Right atrium auricular region (tissue), 2 donors: ENCODE results near the gene LNPEP. TPM values are rescaled to one million over a fixed set of nuclear protein-coding genes. Genes with fewer than 3 reads are reported as not detected.
"Not testable (repeated sequence)": the region's sequence is repeated elsewhere in the genome, so short reads cannot be mapped to it uniquely, and the experiment has no call there.

Experiments used
- DNase-seq: peaks from one replicate; pipeline ENCODE4 v3.0.0-alpha.2; 2019; ENCODE audit warnings: low spot score
- H3K27ac ChIP-seq, 2 donors: fragments of 200-600 bp; sonication (generic); 1 replicate in 1 of 2; 2 replicates in 1 of 2; pipeline ENCODE4 v1.5.1; 2016 to 2019
- H3K27me3 ChIP-seq, 2 donors: fragments of 200-600 bp; sonication (generic); one replicate each; pipeline versions ENCODE4 v1.5.1 to v1.6.0; 2017 to 2019
- H3K36me3 ChIP-seq: fragments of 200-600 bp; sonication (generic); one replicate; pipeline ENCODE4 v1.5.1; 2016
- H3K4me1 ChIP-seq, 2 donors: fragments of 200-600 bp; sonication (generic); one replicate each; pipeline versions ENCODE4 v1.5.1 to v1.6.0; 2017 to 2019
- H3K4me3 ChIP-seq, 2 donors: fragments of 200-600 bp; sonication (generic); 1 replicate in 1 of 2; 2 replicates in 1 of 2; pipeline ENCODE4 v1.5.1; 2017 to 2019; ENCODE audit warnings: mild to moderate bottlenecking in 1 of 2, moderate library complexity in 1 of 2
- H3K9me3 ChIP-seq, 2 donors: fragments of 200-600 bp; sonication (generic); one replicate each; pipeline ENCODE4 v1.5.1; 2019
- CTCF ChIP-seq, 2 donors: fragments of 200-600 bp; sonication (generic); IDR thresholded peaks; one replicate each; pipeline ENCODE4 v1.5.1; 2019; ENCODE audit warnings: antibody characterized with exemption in 2 of 2
- total RNA-seq, 2 donors: library from RNA; depleted of rRNA; stranded (reverse); fragments of >200 nt; gene quantifications; one replicate each; pipeline ENCODE4 v1.1.0, GENCODE V29; 2016

LNPEP gene
- total RNA-seq, 2 donors from 2014 or later, result 50.2 to 60.0 TPM

DNA sequence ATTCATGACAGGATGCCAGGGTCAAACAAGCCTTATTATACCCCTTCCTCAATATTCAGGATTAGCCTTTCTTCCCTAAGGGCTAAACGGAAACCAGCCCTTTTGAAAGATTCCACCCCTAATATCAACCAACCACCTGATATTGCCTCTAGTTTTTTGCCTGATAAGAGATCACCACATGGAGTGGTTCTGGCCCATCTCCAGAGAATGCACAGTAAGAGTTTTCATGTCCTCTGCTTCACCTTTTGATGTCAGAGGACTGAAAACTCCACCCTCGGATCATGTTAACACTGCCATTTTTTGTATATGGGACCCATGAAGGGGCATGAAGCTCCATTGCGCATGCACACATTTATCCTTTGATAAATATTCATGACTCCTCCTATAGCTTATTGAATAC lies 5.8 kb upstream of the LNPEP start:
- no peak for DNase-seq
- no peak for TF ChIP-seq CTCF (IDR thresholded peaks at IDR 0.05)
- Histone ChIP-seq H3K27me3 (no peaks in the 10 kb centered on the region), H3K4me3 (no peak overlapping the region), H3K36me3 (no peaks in the 10 kb centered on the region), H3K9me3 (no peaks in the 10 kb centered on the region), H3K4me1 (peaks cover 0 to 30% of the 10 kb centered on the region in 2 donors), H3K27ac (peak overlapping the region in 1 of 2 donors; percentile 21)

GRCh38 chr5:96930589-96930988 lies 5.3 kb upstream of the LNPEP start:
- H3K36me3 ChIP-seq, result no peaks in the 10 kb centered on the region
- H3K27ac ChIP-seq, result peak overlapping the region in 1 of 2 donors; percentile 2
- peaks cover 0 to 30% of the 10 kb centered on the region in 2 donors for H3K4me1 ChIP-seq
- H3K4me3 ChIP-seq, result no peak overlapping the region
- H3K9me3 ChIP-seq, result no peaks in the 10 kb centered on the region
- DNase-seq, result no peak
- no peaks in the 10 kb centered on the region for H3K27me3 ChIP-seq
- TF ChIP-seq CTCF (IDR thresholded peaks at IDR 0.05), result no peak

- H3K36me3 ChIP-seq, H3K27ac ChIP-seq: not testable (repeated sequence)
- H3K4me1 ChIP-seq, result peaks cover 2 to 30% of the 10 kb centered on the region in 2 donors
These were observed 4.8 kb upstream of the LNPEP start for GRCh38 chr5:96931037-96931436.

DNA sequence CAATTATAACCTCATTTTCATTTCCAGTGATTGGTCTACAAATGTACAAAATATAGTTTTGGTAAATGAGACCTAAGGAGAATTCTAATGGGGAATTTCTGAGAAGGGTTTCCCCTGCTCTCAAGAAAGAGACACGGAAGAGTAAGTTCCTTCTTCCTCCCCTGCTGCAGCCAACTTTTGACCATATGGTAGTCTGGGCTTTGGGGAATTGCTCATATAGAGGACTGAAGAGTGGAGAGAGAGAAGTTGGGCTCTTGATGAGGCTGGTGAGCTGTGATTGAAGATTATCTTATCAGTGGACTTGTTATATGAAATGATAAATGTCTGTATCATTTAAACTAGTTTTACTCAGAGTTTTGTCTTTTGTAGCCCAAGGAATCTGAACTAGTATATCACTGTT lies 4.3 kb upstream of the LNPEP start:
- no peaks in the 10 kb centered on the region for H3K36me3 ChIP-seq
- H3K9me3 ChIP-seq, result no peaks in the 10 kb centered on the region
- no peak overlapping the region for H3K27ac ChIP-seq
- TF ChIP-seq CTCF (IDR thresholded peaks at IDR 0.05), result no peak
- no peak overlapping the region for H3K4me3 ChIP-seq
- no peak for DNase-seq
- H3K27me3 ChIP-seq, result no peaks in the 10 kb centered on the region
- H3K4me1 ChIP-seq, result peaks cover 2 to 30% of the 10 kb centered on the region in 2 donors

More at GRCh38 chr5:96931037-96931436, 4.8 kb upstream of the LNPEP start:
- not testable (repeated sequence) for H3K27me3 ChIP-seq, H3K9me3 ChIP-seq, DNase-seq, H3K4me3 ChIP-seq

- Histone ChIP-seq H3K27ac (peak overlapping the region in 1 of 2 donors; percentile 99), H3K27me3 (no peaks in the 10 kb centered on the region), H3K4me3 (no peak overlapping the region), H3K4me1 (peaks cover 2 to 30% of the 10 kb centered on the region in 2 donors), H3K36me3 (no peaks in the 10 kb centered on the region), H3K9me3 (no peaks in the 10 kb centered on the region)
- DNase-seq, result no peak
- TF ChIP-seq CTCF (IDR thresholded peaks at IDR 0.05), result no peak
These were observed 3.9 kb upstream of the LNPEP start for GRCh38 chr5:96932026-96932425.

DNA sequence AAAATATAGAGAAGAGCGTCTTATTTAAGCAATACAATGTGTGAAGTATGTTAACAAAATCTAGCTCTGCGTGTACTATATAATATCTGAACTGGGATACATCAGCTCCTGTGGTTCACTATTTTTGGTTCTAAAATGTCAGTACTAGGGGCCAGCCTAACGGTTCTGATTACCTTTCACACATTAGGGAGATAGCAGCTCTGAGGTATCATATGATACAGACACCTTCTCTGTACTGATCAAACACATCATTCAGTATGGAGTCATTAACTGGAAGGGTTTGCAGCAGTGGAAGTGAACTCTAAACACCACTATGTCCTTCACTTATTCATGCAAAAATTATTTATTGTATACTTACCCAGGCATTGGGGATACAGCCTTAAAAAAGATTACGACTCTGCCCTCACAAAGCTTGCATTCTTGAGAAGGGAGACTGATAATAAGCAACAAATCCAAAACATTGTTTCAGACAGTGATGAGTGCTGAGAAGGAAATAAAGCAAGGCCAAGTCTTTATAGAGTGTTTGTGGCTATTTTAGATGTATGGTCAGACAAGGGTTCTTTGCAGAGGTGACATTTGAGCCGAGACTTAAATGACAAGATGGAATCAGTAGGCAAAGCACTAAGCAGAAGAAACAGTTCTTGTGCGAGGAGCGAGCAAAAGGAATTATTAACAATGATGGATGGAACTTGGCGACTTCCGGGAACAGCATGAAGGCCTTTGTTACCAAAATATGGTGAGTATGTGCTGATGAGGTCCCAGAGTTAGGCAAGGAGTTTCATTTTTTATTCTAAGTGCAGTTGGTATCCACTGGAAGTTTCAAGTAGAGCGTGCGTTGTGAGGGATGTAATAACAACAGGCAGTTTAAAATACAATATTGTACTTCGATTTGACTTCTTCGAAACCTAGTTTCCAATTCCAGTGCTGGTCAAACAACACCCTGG lies 1.8 kb upstream of the LNPEP start:
- Histone ChIP-seq H3K36me3 (no peaks in the 10 kb centered on the region), H3K27me3 (no peaks in the 10 kb centered on the region), H3K9me3 (no peaks in the 10 kb centered on the region), H3K4me1 (peaks cover 2 to 39% of the 10 kb centered on the region in 2 donors), H3K27ac (peak overlapping the region; percentile 99), H3K4me3 (peak overlapping the region; percentile 89 to 93)
- no peak for TF ChIP-seq CTCF (IDR thresholded peaks at IDR 0.05)
- DNase-seq, result no peak
